HL-60/S4 treated with retinoic acid at 250 ng/mL for 4 days and 3 days (cell line): ENCODE measurements around the gene ST6GALNAC3.
"Not testable (repeated sequence)": the region's sequence is repeated elsewhere in the genome, so short reads cannot be mapped to it uniquely, and the experiment has no call there.

Experiments
- in situ Hi-C: fragments of 300-500 bp; cut with MboI; formaldehyde crosslinking; loops from 2 replicates; pipeline ENCODE4 v1.7.0; 2022; ENCODE audit warnings: low sequenced_read_pairs

Gene ST6GALNAC3

GRCh38 chr1:76237211-76237610 is 162.7 kb downstream of the ST6GALNAC3 start:
- in situ Hi-C loops: no loop called here

- in situ Hi-C loops: no loop called here
These were observed 163.6 kb downstream of the ST6GALNAC3 start for GRCh38 chr1:76238094-76238628.

GRCh38 chr1:76239470-76239918 is 164.9 kb downstream of the ST6GALNAC3 start:
- in situ Hi-C loops: no loop called here

GRCh38 chr1:76240316-76240715 is 165.8 kb downstream of the ST6GALNAC3 start:
- in situ Hi-C loops: no loop called here

- in situ Hi-C loops: not testable (repeated sequence)
These were observed 168.0 kb downstream of the ST6GALNAC3 start for GRCh38 chr1:76242587-76242986.

- in situ Hi-C loops: no loop called here
These were observed 172.8 kb downstream of the ST6GALNAC3 start for GRCh38 chr1:76247261-76247852.

- in situ Hi-C loops: no loop called here
These were observed 175.7 kb downstream of the ST6GALNAC3 start for GRCh38 chr1:76250271-76250670.

GRCh38 chr1:76252431-76252830 is 177.9 kb downstream of the ST6GALNAC3 start:
- in situ Hi-C loops: no loop called here

GRCh38 chr1:76254104-76255030 is 179.8 kb downstream of the ST6GALNAC3 start:
- in situ Hi-C loops: no loop called here

- in situ Hi-C loops: no loop called here
These were observed 182.0 kb downstream of the ST6GALNAC3 start for GRCh38 chr1:76256289-76257223.

GRCh38 chr1:76257823-76258222 is 183.3 kb downstream of the ST6GALNAC3 start:
- in situ Hi-C loops: no loop called here

GRCh38 chr1:76259270-76259669 is 184.7 kb downstream of the ST6GALNAC3 start:
- in situ Hi-C loops: no loop called here

GRCh38 chr1:76260279-76260678 is 185.7 kb downstream of the ST6GALNAC3 start:
- in situ Hi-C loops: no loop called here

GRCh38 chr1:76262601-76263000 is 188.1 kb downstream of the ST6GALNAC3 start:
- in situ Hi-C loops: no loop called here

GRCh38 chr1:76264642-76265041 is 190.1 kb downstream of the ST6GALNAC3 start:
- in situ Hi-C loops: no loop called here

GRCh38 chr1:76266762-76267161 is 192.2 kb downstream of the ST6GALNAC3 start:
- in situ Hi-C loops: no loop called here

GRCh38 chr1:76267631-76268030 is 193.1 kb downstream of the ST6GALNAC3 start:
- in situ Hi-C loops: no loop called here

GRCh38 chr1:76268341-76268740 is 193.8 kb downstream of the ST6GALNAC3 start:
- in situ Hi-C loops: no loop called here

GRCh38 chr1:76269155-76269554 is 194.6 kb downstream of the ST6GALNAC3 start:
- in situ Hi-C loops: no loop called here

GRCh38 chr1:76274302-76274701 is 199.8 kb downstream of the ST6GALNAC3 start:
- in situ Hi-C loops: no loop called here

- in situ Hi-C loops: no loop called here
These were observed 200.2 kb downstream of the ST6GALNAC3 start for GRCh38 chr1:76274718-76275117.
